Panc1 (cell line): ENCODE data around the gene RAB11FIP3.
A peak's percentile ranks its signal among the peaks of the same experiment; 100 is the strongest.

Experiments
- POLR2AphosphoS5 ChIP-seq: IDR thresholded peaks from 2 replicates; pipeline ENCODE4 v1.6.1; 2012; ENCODE audit warnings: mild to moderate bottlenecking, low read depth, low read length, moderate library complexity
- SIN3A ChIP-seq: IDR thresholded peaks from 2 replicates; pipeline ENCODE4 v1.6.1; 2012; ENCODE audit warnings: low read depth, mild to moderate bottlenecking, low read length, moderate library complexity, borderline replicate concordance; ENCODE audit not compliant: insufficient read depth
- TCF7L2 ChIP-seq: IDR thresholded peaks from 2 replicates; pipeline ENCODE4 v1.6.1; 2011; ENCODE audit warnings: mild to moderate bottlenecking, low read depth, low read length, inconsistent platforms
- TF ChIP-seq, protein P1 (sequence below): fragments of 450-650 bp; IDR thresholded peaks from 2 replicates; pipeline ENCODE4 v1.5.1; 2017; ENCODE audit warnings: mild to moderate bottlenecking
- TF ChIP-seq, protein P2 (sequence below), 2 experiments: IDR thresholded peaks; 2 replicates each; pipeline ENCODE4 v1.6.1; 2011 to 2012; ENCODE audit warnings: low read depth in 2 of 2, control low read depth in 1 of 2, low read length in 1 of 2, mild to moderate bottlenecking in 1 of 2, moderate library complexity in 1 of 2; ENCODE audit not compliant: insufficient read depth in 1 of 2

DNA sequence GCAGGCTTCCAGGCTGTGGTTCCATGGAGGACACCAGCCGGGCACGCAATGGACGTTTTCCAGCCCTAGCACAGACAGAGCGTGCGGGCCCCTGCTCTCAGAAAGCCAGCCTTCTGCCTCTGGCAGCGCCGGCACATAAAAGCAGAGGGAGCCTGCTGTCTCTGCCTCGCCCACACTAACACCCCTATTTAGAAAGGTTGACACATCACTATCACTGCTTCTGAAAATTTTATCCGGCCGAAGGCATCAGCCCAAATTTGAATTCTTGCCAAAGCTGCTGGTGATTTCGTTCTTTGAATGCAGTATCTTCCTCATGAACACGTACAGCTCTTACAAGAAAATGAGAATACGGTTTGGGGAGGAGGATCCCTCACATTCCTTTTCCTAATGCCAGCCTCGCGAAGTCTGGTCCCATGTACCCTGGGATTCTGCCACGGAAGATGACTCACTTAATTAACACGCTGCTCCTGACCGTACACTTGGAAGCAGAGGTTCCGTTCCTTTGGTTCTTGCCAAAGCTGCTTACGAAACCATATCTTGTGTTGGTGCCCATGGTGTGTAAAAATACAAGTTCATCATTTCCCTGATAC, 1.3 kb upstream of the RAB11FIP3 start:
- TF ChIP-seq, protein P1, sequence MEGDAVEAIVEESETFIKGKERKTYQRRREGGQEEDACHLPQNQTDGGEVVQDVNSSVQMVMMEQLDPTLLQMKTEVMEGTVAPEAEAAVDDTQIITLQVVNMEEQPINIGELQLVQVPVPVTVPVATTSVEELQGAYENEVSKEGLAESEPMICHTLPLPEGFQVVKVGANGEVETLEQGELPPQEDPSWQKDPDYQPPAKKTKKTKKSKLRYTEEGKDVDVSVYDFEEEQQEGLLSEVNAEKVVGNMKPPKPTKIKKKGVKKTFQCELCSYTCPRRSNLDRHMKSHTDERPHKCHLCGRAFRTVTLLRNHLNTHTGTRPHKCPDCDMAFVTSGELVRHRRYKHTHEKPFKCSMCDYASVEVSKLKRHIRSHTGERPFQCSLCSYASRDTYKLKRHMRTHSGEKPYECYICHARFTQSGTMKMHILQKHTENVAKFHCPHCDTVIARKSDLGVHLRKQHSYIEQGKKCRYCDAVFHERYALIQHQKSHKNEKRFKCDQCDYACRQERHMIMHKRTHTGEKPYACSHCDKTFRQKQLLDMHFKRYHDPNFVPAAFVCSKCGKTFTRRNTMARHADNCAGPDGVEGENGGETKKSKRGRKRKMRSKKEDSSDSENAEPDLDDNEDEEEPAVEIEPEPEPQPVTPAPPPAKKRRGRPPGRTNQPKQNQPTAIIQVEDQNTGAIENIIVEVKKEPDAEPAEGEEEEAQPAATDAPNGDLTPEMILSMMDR: no peak
- TF ChIP-seq, protein P2, sequence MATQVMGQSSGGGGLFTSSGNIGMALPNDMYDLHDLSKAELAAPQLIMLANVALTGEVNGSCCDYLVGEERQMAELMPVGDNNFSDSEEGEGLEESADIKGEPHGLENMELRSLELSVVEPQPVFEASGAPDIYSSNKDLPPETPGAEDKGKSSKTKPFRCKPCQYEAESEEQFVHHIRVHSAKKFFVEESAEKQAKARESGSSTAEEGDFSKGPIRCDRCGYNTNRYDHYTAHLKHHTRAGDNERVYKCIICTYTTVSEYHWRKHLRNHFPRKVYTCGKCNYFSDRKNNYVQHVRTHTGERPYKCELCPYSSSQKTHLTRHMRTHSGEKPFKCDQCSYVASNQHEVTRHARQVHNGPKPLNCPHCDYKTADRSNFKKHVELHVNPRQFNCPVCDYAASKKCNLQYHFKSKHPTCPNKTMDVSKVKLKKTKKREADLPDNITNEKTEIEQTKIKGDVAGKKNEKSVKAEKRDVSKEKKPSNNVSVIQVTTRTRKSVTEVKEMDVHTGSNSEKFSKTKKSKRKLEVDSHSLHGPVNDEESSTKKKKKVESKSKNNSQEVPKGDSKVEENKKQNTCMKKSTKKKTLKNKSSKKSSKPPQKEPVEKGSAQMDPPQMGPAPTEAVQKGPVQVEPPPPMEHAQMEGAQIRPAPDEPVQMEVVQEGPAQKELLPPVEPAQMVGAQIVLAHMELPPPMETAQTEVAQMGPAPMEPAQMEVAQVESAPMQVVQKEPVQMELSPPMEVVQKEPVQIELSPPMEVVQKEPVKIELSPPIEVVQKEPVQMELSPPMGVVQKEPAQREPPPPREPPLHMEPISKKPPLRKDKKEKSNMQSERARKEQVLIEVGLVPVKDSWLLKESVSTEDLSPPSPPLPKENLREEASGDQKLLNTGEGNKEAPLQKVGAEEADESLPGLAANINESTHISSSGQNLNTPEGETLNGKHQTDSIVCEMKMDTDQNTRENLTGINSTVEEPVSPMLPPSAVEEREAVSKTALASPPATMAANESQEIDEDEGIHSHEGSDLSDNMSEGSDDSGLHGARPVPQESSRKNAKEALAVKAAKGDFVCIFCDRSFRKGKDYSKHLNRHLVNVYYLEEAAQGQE (IDR thresholded peaks at IDR 0.05; ENCODE audit: insufficient read depth in 1 of 2, low read depth in 2 of 2, low read length in 1 of 2): no peak
- TF ChIP-seq SIN3A (no peak), POLR2AphosphoS5 (no peak), TCF7L2 (peak; percentile 36; the same call in 1 of the 2 replicates)
